CD14-positive monocyte (primary cell): ENCODE measurements around the gene PIGZ. TPM values are rescaled to one million over a fixed set of nuclear protein-coding genes. Genes with fewer than 3 reads are reported as not detected.

Source experiments
- DNase-seq, 3 donors: peaks; one replicate each; pipeline ENCODE4 v3.0.0-alpha.2; 2011 to 2022
- H2AFZ ChIP-seq: 2 replicates; pipeline ENCODE4 v1.6.0; 2012; ENCODE audit warnings: mild to moderate bottlenecking, low read depth, low read length, inconsistent platforms; ENCODE audit not compliant: insufficient read depth, poor library complexity, severe bottlenecking
- H3K27ac ChIP-seq, 2 donors: 1 replicate in 1 of 2; 2 replicates in 1 of 2; pipeline ENCODE4 v1.5.1; 2012 to 2013; ENCODE audit warnings: low read length in 2 of 2, control low read depth in 1 of 2, inconsistent platforms in 1 of 2, low read depth in 1 of 2, mild to moderate bottlenecking in 1 of 2
- H3K27me3 ChIP-seq, 2 donors: one replicate each; pipeline versions ENCODE4 v1.6.0 to v1.6.1; 2011 to 2013; ENCODE audit warnings: low read length in 2 of 2; ENCODE audit not compliant: control insufficient read depth in 2 of 2, insufficient read depth in 2 of 2
- H3K36me3 ChIP-seq, 2 donors: replicated peaks in 1 of 2; 1 replicate in 1 of 2; 2 replicates in 1 of 2; pipeline versions ENCODE4 v1.5.1 to v1.6.1; 2012 to 2013; ENCODE audit warnings: low read length in 2 of 2, control low read depth in 1 of 2, inconsistent platforms in 1 of 2, mild to moderate bottlenecking in 1 of 2; ENCODE audit not compliant: insufficient read depth in 2 of 2, control insufficient read depth in 1 of 2
- H3K4me1 ChIP-seq, 2 donors: 1 replicate in 1 of 2; 2 replicates in 1 of 2; pipeline versions ENCODE4 v1.5.1 to v1.6.1; 2012 to 2013; ENCODE audit warnings: low read length in 2 of 2, control low read depth in 1 of 2, inconsistent platforms in 1 of 2, mild to moderate bottlenecking in 1 of 2, moderate library complexity in 1 of 2; ENCODE audit not compliant: insufficient read depth in 2 of 2, control insufficient read depth in 1 of 2
- H3K4me2 ChIP-seq: replicated peaks from 2 replicates; pipeline ENCODE3; 2012; ENCODE audit warnings: low read length, moderate library complexity, mild to moderate bottlenecking; ENCODE audit not compliant: poor library complexity, severe bottlenecking; ENCODE audit errors: extremely low read depth
- H3K4me3 ChIP-seq, 3 experiments: fragments of 200-600 bp in 1 of 3; sonication (generic) in 1 of 3; replicated peaks in 1 of 3; 1 replicate in 2 of 3; 2 replicates in 1 of 3; pipeline ENCODE4 v1.5.1; 2011 to 2013; ENCODE audit warnings: low read length in 3 of 3, mild to moderate bottlenecking in 3 of 3, control low read depth in 2 of 3, low read depth in 2 of 3, inconsistent platforms in 1 of 3, moderate library complexity in 1 of 3
- H3K79me2 ChIP-seq: 2 replicates; pipeline ENCODE4 v1.6.0; 2012; ENCODE audit warnings: mild to moderate bottlenecking, control low read depth, inconsistent platforms, low read length, moderate library complexity; ENCODE audit not compliant: insufficient read depth
- H3K9ac ChIP-seq: 2 replicates; pipeline ENCODE4 v1.6.0; 2017; ENCODE audit warnings: low read length, mild to moderate bottlenecking; ENCODE audit not compliant: insufficient read depth, poor library complexity, severe bottlenecking
- H3K9me3 ChIP-seq, 2 donors: replicated peaks in 1 of 2; 1 replicate in 1 of 2; 2 replicates in 1 of 2; pipeline versions ENCODE4 v1.5.1 to v1.6.1; 2012 to 2013; ENCODE audit warnings: low read length in 2 of 2, control low read depth in 1 of 2; ENCODE audit not compliant: control insufficient read depth in 1 of 2, insufficient read depth in 1 of 2
- H4K20me1 ChIP-seq: 2 replicates; pipeline ENCODE4 v1.6.0; 2012; ENCODE audit warnings: mild to moderate bottlenecking, low read length, control low read depth, moderate library complexity; ENCODE audit not compliant: insufficient read depth
- H3K27ac Mint-ChIP-seq, 7 donors: one replicate each; pipeline ENCODE4 v1.8.0; 2020; ENCODE audit warnings: mild to moderate bottlenecking in 7 of 7, mixed read lengths in 7 of 7, moderate library complexity in 6 of 7, inconsistent platforms in 2 of 7
- H3K27me3 Mint-ChIP-seq, 3 donors: one replicate each; pipeline ENCODE4 v1.8.0; 2021 to 2022; ENCODE audit warnings: low read depth in 3 of 3, mild to moderate bottlenecking in 3 of 3, mixed read lengths in 3 of 3, moderate library complexity in 3 of 3, inconsistent platforms in 1 of 3
- H3K36me3 Mint-ChIP-seq, 2 donors: one replicate each; pipeline ENCODE4 v1.8.0; 2020; ENCODE audit warnings: mixed read lengths in 2 of 2, inconsistent platforms in 1 of 2, mild to moderate bottlenecking in 1 of 2
- H3K4me1 Mint-ChIP-seq: one replicate; pipeline ENCODE4 v1.8.0; 2020; ENCODE audit warnings: mild to moderate bottlenecking, mixed read lengths
- H3K4me3 Mint-ChIP-seq, 2 donors: one replicate each; pipeline ENCODE4 v1.8.0; 2020; ENCODE audit warnings: mild to moderate bottlenecking in 2 of 2, mixed read lengths in 2 of 2, moderate library complexity in 1 of 2
- H3K9me3 Mint-ChIP-seq, 7 donors: one replicate each; pipeline ENCODE4 v1.8.0; 2020 to 2022; ENCODE audit warnings: mixed read lengths in 7 of 7, mild to moderate bottlenecking in 6 of 7, moderate library complexity in 6 of 7, inconsistent platforms in 2 of 7
- CTCF ChIP-seq: fragments of 200-600 bp; IDR thresholded peaks from one replicate; pipeline ENCODE4 v1.8.0; 2022; ENCODE audit warnings: antibody characterized with exemption, mild to moderate bottlenecking
- WGBS: methylation state at CpG from one replicate; pipeline ENCODE4 v1.1.5; 2013; ENCODE audit warnings: missing lambda C conversion rate; ENCODE audit not compliant: insufficient coverage; 5-methylcytosine and 5-hydroxymethylcytosine counted together
- intact Hi-C, 2 donors: fragments of 100-400 bp; cut with micrococcal nuclease; formaldehyde crosslinking; loops; one replicate each; pipeline versions ENCODE4 v1.15.0 to v1.15.1; 2023
- polyA plus RNA-seq, 3 donors: library from polyadenylated mRNA; depleted of rRNA in 1 of 3; unstranded in 2 of 3; stranded (reverse) in 1 of 3; fragments of 300-500 nt in 2 of 3; fragments of >200 nt in 1 of 3; fragmentation: Illumina TruSeq in 2 of 3; gene quantifications; 1 replicate in 2 of 3; 2 replicates in 1 of 3; pipeline ENCODE4 v1.2.3, GENCODE V29; 2012 to 2021

PIGZ gene
- polyA plus RNA-seq, 3 donors = 1.6 to 3.8 (median 1.9) TPM

DNA sequence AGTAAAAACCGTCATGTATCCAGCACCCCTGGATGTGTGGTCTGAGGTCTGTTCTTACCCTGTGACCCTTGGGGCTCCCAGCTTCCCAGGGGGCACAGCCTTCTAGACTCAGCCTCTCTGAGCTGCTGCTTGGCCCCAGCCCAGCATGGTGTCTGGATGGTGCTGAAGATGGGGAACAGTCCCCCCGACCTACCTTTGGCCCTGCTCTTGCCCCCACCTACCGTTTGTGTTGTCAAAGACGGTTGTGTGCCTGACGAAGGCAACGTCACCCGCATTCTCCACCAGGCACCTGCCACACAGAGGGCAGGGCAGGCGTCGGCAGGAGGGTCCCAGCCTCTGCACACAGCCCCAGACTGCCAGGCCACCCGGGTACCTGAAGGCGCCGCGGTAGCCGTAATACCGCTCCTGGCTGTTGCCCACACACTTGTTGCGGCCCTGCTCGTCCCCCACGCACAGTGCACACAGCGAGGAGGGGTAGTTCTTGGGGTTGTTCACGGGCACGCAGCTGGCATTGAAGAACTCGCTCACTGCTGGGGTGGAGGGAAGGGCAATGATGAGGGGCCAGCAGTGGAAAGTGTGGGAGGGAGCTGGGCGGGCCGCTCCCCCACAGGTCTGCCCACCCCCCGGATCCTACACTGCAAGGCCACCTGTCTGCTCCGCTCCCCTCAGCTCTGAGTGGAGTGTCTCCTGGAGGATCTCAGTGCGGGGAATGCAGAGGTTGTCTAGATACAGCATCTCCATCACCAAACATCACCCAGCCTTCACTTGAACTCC, 40.0 kb upstream of the PIGZ start:
- Histone ChIP-seq H3K36me3 (no peaks in the 10 kb centered on the region), H3K4me2 (no peak overlapping the region), H3K4me1 (peaks cover 4 to 7% of the 10 kb centered on the region in 2 donors), H3K9ac (no peak overlapping the region), H3K79me2 (no peaks in the 10 kb centered on the region), H3K27me3 (peaks cover 0 to 6% of the 10 kb centered on the region in 2 donors), H3K9me3 (no peaks in the 10 kb centered on the region), H2AFZ (no peak overlapping the region), H4K20me1 (no peaks in the 10 kb centered on the region), H3K4me3 (no peak overlapping the region), H3K27ac (no peak overlapping the region)
- H3K27ac Mint-ChIP-seq = peak overlapping the region in 1 of 7 donors; percentile 47
- H3K36me3 Mint-ChIP-seq = peaks cover 0 to 4% of the 10 kb centered on the region in 2 donors
- no peak for TF ChIP-seq CTCF
- peaks cover 6% of the 10 kb centered on the region for H3K4me1 Mint-ChIP-seq
- 96% methylated on average over 21 of the region's 27 CpGs for WGBS
- peaks cover 5 to 11% (median 10%) of the 10 kb centered on the region in 3 donors for H3K27me3 Mint-ChIP-seq
- intact Hi-C loops = loop anchor here in 1 of 2 donors (5.0 kb wide), 1 partner anchor 49 kb away; no protein-coding TSS in a partner anchor
- no peak for DNase-seq
- no peak overlapping the region for H3K4me3 Mint-ChIP-seq
- H3K9me3 Mint-ChIP-seq = no peaks in the 10 kb centered on the region

DNA sequence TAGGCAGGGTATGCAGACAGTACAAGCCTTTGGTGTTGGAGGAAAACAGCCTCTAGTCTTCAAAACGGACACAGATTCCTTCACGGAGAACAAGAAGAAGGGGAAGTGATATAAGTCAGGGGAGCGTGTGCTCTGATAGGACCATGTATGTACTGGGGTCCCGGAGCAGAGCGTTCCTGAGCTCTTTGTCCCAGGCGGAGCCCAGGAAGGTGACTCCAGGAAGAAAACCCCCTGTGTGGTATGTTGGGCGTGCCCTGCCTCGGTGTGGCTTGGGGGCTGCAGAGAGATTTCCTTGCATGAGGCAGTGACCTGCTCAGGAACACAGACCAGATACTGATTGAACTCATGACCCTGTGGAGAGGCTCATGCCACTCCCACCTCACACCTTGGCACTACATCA, 39.3 kb upstream of the PIGZ start:
- H3K9me3 ChIP-seq = no peaks in the 10 kb centered on the region
- Mint-ChIP-seq H3K27ac (peak overlapping the region in 1 of 7 donors; percentile 68), H3K4me3 (no peak overlapping the region), H3K9me3 (no peaks in the 10 kb centered on the region), H3K27me3 (peaks cover 5 to 11% (median 10%) of the 10 kb centered on the region in 3 donors), H3K36me3 (peaks cover 0 to 4% of the 10 kb centered on the region in 2 donors), H3K4me1 (peaks cover 6% of the 10 kb centered on the region)
- WGBS = 86% methylated on average over 8 of the region's 8 CpGs
- H3K4me2 ChIP-seq = no peak overlapping the region
- no peak overlapping the region for H3K4me3 ChIP-seq
- H3K27ac ChIP-seq = no peak overlapping the region
- no peaks in the 10 kb centered on the region for H3K79me2 ChIP-seq
- H4K20me1 ChIP-seq = no peaks in the 10 kb centered on the region
- peaks cover 0 to 7% of the 10 kb centered on the region in 2 donors for H3K27me3 ChIP-seq
- H3K9ac ChIP-seq = no peak overlapping the region
- intact Hi-C loops = loop anchor here in 1 of 2 donors (5.0 kb wide), 1 partner anchor 49 kb away; no protein-coding TSS in a partner anchor
- no peaks in the 10 kb centered on the region for H3K36me3 ChIP-seq
- TF ChIP-seq CTCF = no peak
- no peak overlapping the region for H2AFZ ChIP-seq
- DNase-seq = no peak
- peaks cover 6 to 10% of the 10 kb centered on the region in 2 donors for H3K4me1 ChIP-seq
